NT2/D1 (cell line): Measurements from ENCODE around the gene OIP5.

Experiments used
- DNase-seq: peaks from one replicate; pipeline ENCODE4 v3.0.0-alpha.2; 2011; ENCODE audit warnings: low read depth, low spot score
- H3K27me3 ChIP-seq: 2 replicates; pipeline ENCODE4 v1.6.0; 2011; ENCODE audit warnings: mild to moderate bottlenecking; ENCODE audit not compliant: insufficient read length, insufficient read depth
- H3K36me3 ChIP-seq: 2 replicates; pipeline ENCODE4 v1.6.1; 2011; ENCODE audit warnings: mild to moderate bottlenecking, low read length, mixed read lengths; ENCODE audit not compliant: insufficient read depth, insufficient read length
- H3K4me1 ChIP-seq: 2 replicates; pipeline ENCODE4 v1.5.1; 2011; ENCODE audit not compliant: insufficient read depth, insufficient read length
- H3K4me3 ChIP-seq: 2 replicates; pipeline ENCODE4 v1.5.1; 2011; ENCODE audit warnings: low read depth; ENCODE audit not compliant: insufficient read length
- H3K9ac ChIP-seq: 2 replicates; pipeline ENCODE4 v1.6.0; 2011; ENCODE audit warnings: low read depth; ENCODE audit not compliant: insufficient read length
- H3K9me3 ChIP-seq: 2 replicates; pipeline ENCODE4 v1.5.1; 2011; ENCODE audit warnings: mild to moderate bottlenecking, low read length; ENCODE audit not compliant: insufficient read depth
- SUZ12 ChIP-seq: IDR thresholded peaks from 2 replicates; pipeline ENCODE4 v1.6.1; 2011; ENCODE audit not compliant: insufficient read length, insufficient read depth; ENCODE audit errors: extremely low read depth
- YY1 ChIP-seq: IDR thresholded peaks from 2 replicates; pipeline ENCODE4 v1.6.1; 2011; ENCODE audit not compliant: insufficient read length, insufficient read depth
- ZNF274 ChIP-seq: IDR thresholded peaks from 2 replicates; pipeline ENCODE4 v1.6.1; 2011; ENCODE audit warnings: mild to moderate bottlenecking, low read depth, low read length

The OIP5 gene

DNA sequence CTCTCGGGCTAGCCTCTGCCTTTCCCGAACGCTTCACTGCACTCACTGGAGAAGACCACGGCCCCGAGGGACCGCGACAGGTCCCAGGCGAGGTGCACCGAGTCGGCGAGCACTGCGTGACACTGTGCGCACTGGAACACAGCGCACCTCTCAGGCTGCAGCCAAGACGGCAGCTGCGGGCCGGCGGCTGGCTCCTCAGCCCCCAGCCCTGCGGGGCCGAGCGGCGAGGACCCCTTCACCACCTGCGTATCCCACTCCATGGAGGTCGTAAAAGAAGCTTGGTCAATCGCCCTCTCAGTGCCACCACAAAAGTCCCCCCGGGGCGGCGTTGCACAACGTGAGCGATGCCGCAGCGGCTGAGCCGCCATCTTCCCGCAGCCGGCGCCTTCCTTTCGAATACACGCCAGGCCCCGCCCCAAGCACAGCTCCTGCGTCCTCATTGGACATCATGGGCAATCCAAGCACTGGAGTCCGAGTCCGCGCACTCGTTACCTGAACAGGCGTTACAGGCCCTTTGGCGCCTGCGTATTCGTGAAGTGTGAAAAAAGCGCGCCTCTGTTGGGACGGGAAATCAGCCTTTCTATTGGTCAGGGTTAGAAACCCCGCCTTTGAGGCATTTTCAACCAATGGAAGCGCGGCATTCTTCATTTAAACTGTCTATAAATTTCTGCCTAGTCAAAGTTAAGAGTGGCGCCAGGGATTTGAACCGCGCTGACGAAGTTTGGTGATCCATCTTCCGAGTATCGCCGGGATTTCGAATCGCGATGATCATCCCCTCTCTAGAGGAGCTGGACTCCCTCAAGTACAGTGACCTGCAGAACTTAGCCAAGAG lies at the start of gene OIP5, which contains the start of gene NUSAP1:
OIP5 (minus strand) TSS at position 398 of the 832 bp plus-strand sequence; CDS start at position 368, 30 bp downstream.
NUSAP1 (plus strand) TSS at position 688 of the 832 bp plus-strand sequence; CDS start at position 765, 77 bp downstream.
- peak; percentile 95 for DNase-seq
- peaks cover under 1% of the 10 kb centered on the region for H3K4me1 ChIP-seq

DNA sequence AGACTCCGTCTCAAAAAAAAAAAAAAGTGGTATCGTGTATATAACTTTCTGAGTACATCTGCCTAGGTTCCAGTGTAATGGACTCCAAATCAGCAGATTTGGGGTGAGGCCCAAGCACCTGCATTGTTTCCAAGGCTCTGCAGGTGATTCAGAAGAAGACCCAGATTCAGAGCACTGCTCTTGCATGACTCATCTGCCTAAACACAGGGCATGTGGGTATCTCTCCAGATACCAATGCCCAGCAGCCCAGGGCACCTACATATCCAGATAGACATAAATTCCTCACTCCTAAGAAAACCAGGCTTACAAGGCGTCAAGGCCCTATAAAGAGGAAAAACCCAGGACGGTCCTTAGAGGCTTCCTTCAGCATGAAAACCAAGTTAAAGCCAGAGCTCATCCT lies 45.6 kb upstream of the OIP5 start:
- H3K4me1 ChIP-seq = no peaks in the 10 kb centered on the region
- DNase-seq = no peak
- H3K36me3 ChIP-seq = peaks cover 51% of the 10 kb centered on the region
- H3K27me3 ChIP-seq = no peaks in the 10 kb centered on the region
- H3K9ac ChIP-seq = no peak overlapping the region
- peaks cover 18% of the 10 kb centered on the region; the same call in 1 of the 2 replicates for H3K9me3 ChIP-seq
- no peak overlapping the region for H3K4me3 ChIP-seq
- TF ChIP-seq SUZ12 = no peak
- no peak for TF ChIP-seq YY1
- no peak for TF ChIP-seq ZNF274

More for the DNA sequence above, at the start of gene OIP5, which contains the start of gene NUSAP1:
- peaks cover 10% of the 10 kb centered on the region for H3K36me3 ChIP-seq
- TF ChIP-seq SUZ12 (no peak), YY1 (peak; percentile 76)
- no peaks in the 10 kb centered on the region for H3K9me3 ChIP-seq
- peak within 1 kb of the TSS; percentile 84 for H3K4me3 ChIP-seq
- no peaks in the 10 kb centered on the region for H3K27me3 ChIP-seq
- peak within 1 kb of the TSS; percentile 91 for H3K9ac ChIP-seq

DNA sequence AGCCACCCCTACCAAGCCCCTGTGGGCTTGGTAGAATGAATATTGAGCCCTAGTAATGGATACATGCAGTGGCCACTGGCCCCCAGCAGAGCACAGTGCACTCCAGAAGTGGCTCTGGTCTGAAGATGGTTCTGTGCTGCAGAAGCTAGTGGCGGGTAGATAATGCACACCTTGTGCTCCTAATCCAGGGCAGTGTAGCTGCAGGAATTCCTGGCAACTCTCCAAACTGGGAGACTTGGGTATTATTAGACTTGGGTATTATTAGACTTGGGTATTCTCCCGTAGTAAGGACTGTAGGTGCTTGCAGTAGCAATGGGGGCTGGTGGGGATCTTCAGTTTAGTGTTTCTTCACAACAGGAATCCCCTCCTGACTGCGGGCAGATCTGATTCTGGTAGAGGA lies 35.0 kb upstream of the OIP5 start:
- Histone ChIP-seq H3K9me3 (no peaks in the 10 kb centered on the region), H3K36me3 (peaks cover 50% of the 10 kb centered on the region), H3K4me3 (no peak overlapping the region), H3K4me1 (no peaks in the 10 kb centered on the region), H3K9ac (no peak overlapping the region), H3K27me3 (no peaks in the 10 kb centered on the region)
- DNase-seq = no peak
- TF ChIP-seq SUZ12 (no peak), ZNF274 (no peak), YY1 (no peak)

DNA sequence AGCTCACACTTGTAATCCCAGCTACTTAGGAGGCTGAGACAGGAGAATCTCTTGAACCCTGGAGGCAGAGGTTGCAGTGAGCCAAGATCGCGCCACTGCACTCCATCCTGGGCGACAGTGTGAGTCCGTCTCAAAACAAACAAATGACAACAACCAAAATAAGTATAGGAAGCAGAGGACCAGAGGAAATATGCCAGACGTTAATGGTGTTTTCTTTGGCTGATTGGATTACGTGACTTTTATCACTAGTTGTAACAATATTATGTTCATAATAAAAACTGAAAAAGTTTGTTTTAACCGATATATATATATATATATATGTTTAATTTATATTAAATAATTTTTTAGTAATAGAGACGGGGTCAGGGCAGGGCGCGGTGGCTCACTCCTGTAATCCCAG lies 22.0 kb upstream of the OIP5 start:
- Histone ChIP-seq H3K4me1 (no peaks in the 10 kb centered on the region), H3K27me3 (no peaks in the 10 kb centered on the region), H3K9ac (no peak overlapping the region), H3K9me3 (no peaks in the 10 kb centered on the region), H3K4me3 (no peak overlapping the region), H3K36me3 (peaks cover 78% of the 10 kb centered on the region)
- DNase-seq = no peak
- TF ChIP-seq YY1 (no peak), ZNF274 (no peak), SUZ12 (no peak)

DNA sequence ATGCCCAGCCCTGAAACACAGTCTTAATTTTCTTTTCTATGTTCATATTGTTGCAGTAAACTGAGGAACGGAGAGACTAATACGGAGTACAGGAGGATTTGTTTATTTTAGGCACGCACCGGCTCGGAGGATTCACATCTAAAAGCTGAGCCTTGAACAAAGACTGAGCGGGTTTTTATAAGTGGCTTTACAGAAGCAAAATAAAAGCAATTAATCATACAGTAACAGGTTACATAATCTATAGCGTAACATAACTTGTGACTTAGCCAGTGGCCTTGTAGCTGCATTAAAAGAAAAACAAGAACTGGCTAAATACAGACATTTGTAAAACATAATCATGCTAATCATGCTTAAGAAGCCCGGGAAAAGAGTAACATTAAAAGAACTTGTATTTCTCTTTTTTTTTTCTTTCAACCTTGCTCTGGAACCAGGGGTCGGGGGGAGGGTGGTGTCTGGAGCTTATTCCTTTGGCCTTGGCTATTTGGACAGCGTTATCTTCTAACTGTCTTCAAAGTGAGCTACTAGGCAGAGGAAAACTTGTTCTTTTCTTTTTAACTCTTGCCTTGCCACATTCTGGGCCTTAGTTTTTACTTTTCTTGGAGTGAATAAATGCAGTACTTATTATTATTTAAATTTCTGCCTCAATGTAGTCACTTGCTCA lies 17.8 kb upstream of the OIP5 start:
- H3K4me3 ChIP-seq = no peak overlapping the region
- no peaks in the 10 kb centered on the region for H3K9me3 ChIP-seq
- no peak overlapping the region for H3K9ac ChIP-seq
- no peak for DNase-seq
- TF ChIP-seq YY1 (no peak), ZNF274 (no peak), SUZ12 (no peak)
- peaks cover 73% of the 10 kb centered on the region for H3K36me3 ChIP-seq
- H3K4me1 ChIP-seq = no peaks in the 10 kb centered on the region
- H3K27me3 ChIP-seq = no peaks in the 10 kb centered on the region

DNA sequence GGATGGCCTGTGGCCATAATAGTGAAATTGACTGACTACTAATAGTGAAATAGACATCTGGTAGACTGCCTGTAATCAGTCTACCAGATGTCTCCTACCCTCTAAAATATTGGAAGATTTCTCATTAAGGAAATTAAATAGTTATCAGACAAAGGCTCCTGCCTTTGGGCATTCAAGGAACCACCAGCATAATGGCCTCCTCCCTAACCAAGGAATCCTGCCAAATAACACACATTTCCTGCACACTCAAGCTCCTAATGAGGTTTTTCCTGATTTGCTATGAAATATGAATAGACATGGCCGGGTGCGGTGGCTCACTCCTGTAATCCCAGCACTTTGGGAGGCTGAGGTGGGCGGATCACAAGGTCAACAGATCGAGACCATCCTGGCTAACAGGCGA lies 14.8 kb upstream of the OIP5 start:
- H3K4me1 ChIP-seq = no peaks in the 10 kb centered on the region
- TF ChIP-seq YY1 = no peak
- no peak for TF ChIP-seq SUZ12
- TF ChIP-seq ZNF274 = no peak
- no peak overlapping the region for H3K9ac ChIP-seq
- H3K9me3 ChIP-seq = no peaks in the 10 kb centered on the region
- no peak overlapping the region for H3K4me3 ChIP-seq
- peaks cover 77% of the 10 kb centered on the region for H3K36me3 ChIP-seq
- H3K27me3 ChIP-seq = no peaks in the 10 kb centered on the region
- no peak for DNase-seq

DNA sequence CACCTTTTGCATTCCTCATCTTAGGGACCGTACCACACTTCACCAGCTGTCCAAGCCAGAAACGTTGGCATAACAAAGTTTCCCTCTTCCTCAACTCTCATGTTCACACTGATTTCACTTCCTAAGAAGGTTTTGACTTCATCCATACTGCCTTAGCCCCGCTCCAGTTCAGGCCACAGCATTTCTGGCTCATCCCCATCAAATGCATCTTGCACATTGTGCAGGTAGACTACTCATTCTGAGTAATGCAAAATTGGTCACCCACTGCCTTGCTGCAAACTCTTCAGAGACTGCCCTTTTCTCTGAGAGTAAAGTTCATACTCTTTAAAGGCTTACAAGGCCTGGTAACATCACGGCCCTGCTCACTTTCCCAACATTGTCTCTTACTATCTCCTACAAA lies 9.1 kb upstream of the OIP5 start:
- TF ChIP-seq SUZ12 (no peak), YY1 (no peak)
- Histone ChIP-seq H3K9me3 (no peaks in the 10 kb centered on the region), H3K4me3 (no peak overlapping the region), H3K9ac (no peak overlapping the region), H3K27me3 (no peaks in the 10 kb centered on the region), H3K4me1 (peaks cover 3% of the 10 kb centered on the region), H3K36me3 (peaks cover 65% of the 10 kb centered on the region)
- DNase-seq = no peak
